Astrocyte of the hippocampus (primary cell): ENCODE data around the gene KLC1.
A peak's percentile ranks its signal among the peaks of the same experiment; 100 is the strongest.

Source experiments
- DNase-seq: peaks from one replicate; pipeline ENCODE4 v3.0.0; 2011; ENCODE audit warnings: low read depth, low spot score

The KLC1 gene

GRCh38 chr14:103703433-103704385 lies 74.7 kb downstream of the KLC1 start:
- DNase-seq: no peak

- DNase-seq: no peak
These were observed 75.7 kb downstream of the KLC1 start for GRCh38 chr14:103704708-103705107.

- no peak for DNase-seq
These were observed 76.1 kb downstream of the KLC1 start for GRCh38 chr14:103705118-103705503.

- DNase-seq: no peak
These were observed 76.7 kb downstream of the KLC1 start for GRCh38 chr14:103705504-103706284.

GRCh38 chr14:103706551-103707328 lies 77.7 kb downstream of the KLC1 start:
- no peak for DNase-seq

- no peak for DNase-seq
These were observed 78.6 kb downstream of the KLC1 start for GRCh38 chr14:103707329-103708263.

- no peak for DNase-seq
These were observed 79.8 kb downstream of the KLC1 start for GRCh38 chr14:103708750-103709187.

GRCh38 chr14:103709814-103710213 lies 80.8 kb downstream of the KLC1 start:
- no peak for DNase-seq

- DNase-seq: no peak
These were observed 81.9 kb downstream of the KLC1 start for GRCh38 chr14:103710771-103711377.

GRCh38 chr14:103711516-103712431 lies 82.8 kb downstream of the KLC1 start:
- peak; percentile 40 for DNase-seq

GRCh38 chr14:103712633-103713247 lies 83.7 kb downstream of the KLC1 start:
- no peak for DNase-seq

- no peak for DNase-seq
These were observed 84.5 kb downstream of the KLC1 start for GRCh38 chr14:103713304-103714062.

- DNase-seq: no peak
These were observed 85.2 kb downstream of the KLC1 start for GRCh38 chr14:103714063-103714724.

- DNase-seq: peak; percentile 100
These were observed 86.3 kb downstream of the KLC1 start, which contains the start of the genes XRCC3 and ZFYVE21 for GRCh38 chr14:103715052-103716000. XRCC3 (minus strand) TSS chr14:103715451; CDS start chr14:103711087, 4,364 bp downstream. ZFYVE21 (plus strand) TSS chr14:103715810; CDS start chr14:103715842, 32 bp downstream.

- DNase-seq: peak; percentile 62
These were observed 87.2 kb downstream of the KLC1 start for GRCh38 chr14:103716091-103716801.
